ENCODE results near the gene ENPP6.

GRCh38 chr4:184196730-184197385, 20.8 kb downstream of the ENPP6 start:
- TF ChIP-seq CTCF (IDR thresholded peaks at IDR 0.05; ENCODE audit: low read depth, low read length): no peak
- no peak for TF ChIP-seq EZH2phosphoT487 (IDR thresholded peaks at IDR 0.05; ENCODE audit: low read depth)
